Right ventricle myocardium inferior (tissue), 1 donor: ENCODE measurements around the gene TULP4. TPM values are rescaled to one million over a fixed set of nuclear protein-coding genes. Genes with fewer than 3 reads are reported as not detected.
"Not testable (repeated sequence)": the region's sequence is repeated elsewhere in the genome, so short reads cannot be mapped to it uniquely, and the experiment has no call there.

Experiments
- ATAC-seq: fragments of 200-7000 bp; cut with Tn5 transposase; one replicate; pipeline ENCODE4 v1.9.1; 2020; ENCODE audit warnings: mild to moderate bottlenecking, moderate library complexity
- DNase-seq: peaks from one replicate; pipeline ENCODE4 v3.0.0; 2021; ENCODE audit errors: missing footprints
- intact Hi-C: fragments of 100-400 bp; cut with DNase I; formaldehyde crosslinking; loops from one replicate; pipeline ENCODE4 v1.11.0; 2022
- total RNA-seq: library from RNA; stranded (reverse); fragmentation: NEBNext Ultra II Directional; extraction: Animal tissue kit (Norgen Biotek cat#: 25700); gene quantifications from one replicate; pipeline ENCODE4 v1.2.1, GENCODE V29; 2021
- donor health status: DM: no; HTN: yes; CAD: no; lungs with severe emphysema.

TULP4 gene
- total RNA-seq, 1 donor from 2014 or later: 94.9 TPM

- ATAC-seq, DNase-seq, intact Hi-C loops: not testable (repeated sequence)
These were observed 93.1 kb downstream of the TULP4 start for GRCh38 chr6:158405321-158405831.

GRCh38 chr6:158405933-158406332, 93.7 kb downstream of the TULP4 start:
- ATAC-seq: no peak
- DNase-seq: no peak
- intact Hi-C loops: no loop called here

- DNase-seq (no peak), ATAC-seq (no peak)
- intact Hi-C loops: no loop called here
These were observed 94.5 kb downstream of the TULP4 start for GRCh38 chr6:158406736-158407135.

- DNase-seq (no peak), ATAC-seq (no peak)
- intact Hi-C loops: no loop called here
These were observed 95.7 kb downstream of the TULP4 start for GRCh38 chr6:158408013-158408412.

GRCh38 chr6:158408552-158409130, 96.4 kb downstream of the TULP4 start:
- intact Hi-C loops: no loop called here
- DNase-seq (peak; percentile 81), ATAC-seq (peak; percentile 92)

- no peak for DNase-seq
- peak; percentile 84 for ATAC-seq
- intact Hi-C loops: no loop called here
These were observed 97.2 kb downstream of the TULP4 start for GRCh38 chr6:158409451-158409850.

GRCh38 chr6:158410784-158411183, 98.5 kb downstream of the TULP4 start:
- ATAC-seq (no peak), DNase-seq (no peak)
- intact Hi-C loops: no loop called here

GRCh38 chr6:158411998-158412397, 99.7 kb downstream of the TULP4 start:
- DNase-seq (no peak), ATAC-seq (no peak)
- intact Hi-C loops: no loop called here

GRCh38 chr6:158413028-158413427, 100.8 kb downstream of the TULP4 start:
- no peak for DNase-seq
- intact Hi-C loops: no loop called here

GRCh38 chr6:158413814-158414565, 101.7 kb downstream of the TULP4 start:
- ATAC-seq (no peak), DNase-seq (no peak)
- intact Hi-C loops: no loop called here

More at GRCh38 chr6:158413028-158413427, 100.8 kb downstream of the TULP4 start:
- ATAC-seq: no peak

- intact Hi-C loops: no loop called here
- DNase-seq (no peak), ATAC-seq (peak; percentile 34)
These were observed 102.6 kb downstream of the TULP4 start for GRCh38 chr6:158414851-158415262.

- no peak for DNase-seq
- no peak for ATAC-seq
- intact Hi-C loops: no loop called here
These were observed 103.4 kb downstream of the TULP4 start for GRCh38 chr6:158415666-158416065.

GRCh38 chr6:158416883-158417759, 104.9 kb downstream of the TULP4 start:
- intact Hi-C loops: no loop called here
- ATAC-seq: no peak
- no peak for DNase-seq

GRCh38 chr6:158417760-158418098, 105.5 kb downstream of the TULP4 start:
- no peak for DNase-seq
- intact Hi-C loops: no loop called here
- no peak for ATAC-seq

- DNase-seq (no peak), ATAC-seq (no peak)
- intact Hi-C loops: no loop called here
These were observed 106.2 kb downstream of the TULP4 start for GRCh38 chr6:158418501-158418900.

GRCh38 chr6:158419339-158419909, 107.2 kb downstream of the TULP4 start:
- intact Hi-C loops: no loop called here
- ATAC-seq (no peak), DNase-seq (no peak)

- intact Hi-C loops: no loop called here
- ATAC-seq (no peak), DNase-seq (no peak)
These were observed 109.1 kb downstream of the TULP4 start for GRCh38 chr6:158421381-158421780.

GRCh38 chr6:158422629-158423238, 110.5 kb downstream of the TULP4 start:
- ATAC-seq: no peak
- no peak for DNase-seq
- intact Hi-C loops: no loop called here

GRCh38 chr6:158431036-158431435, 118.8 kb downstream of the TULP4 start:
- intact Hi-C loops: no loop called here
- ATAC-seq (no peak), DNase-seq (no peak)
